HepG2 (cell line): ENCODE measurements around the gene ANKZF1. TPM values are rescaled to one million over a fixed set of nuclear protein-coding genes. Genes with fewer than 3 reads are reported as not detected.
A peak's percentile ranks its signal among the peaks of the same experiment; 100 is the strongest.

ENCODE experiments used
- AKAP8 ChIP-seq: sonication (generic); formaldehyde crosslinking; IDR thresholded peaks from 2 replicates; pipeline ENCODE4 v1.5.1; 2020; ENCODE audit warnings: mild to moderate bottlenecking, missing genetic modification reagents
- ATF1 ChIP-seq: IDR thresholded peaks from 2 replicates; pipeline ENCODE4 v1.6.1; 2016; ENCODE audit warnings: mild to moderate bottlenecking, control low read depth
- ATF3 ChIP-seq: sonication (generic); formaldehyde crosslinking; IDR thresholded peaks from 2 replicates; pipeline ENCODE4 v1.4.0; 2020; ENCODE audit warnings: missing genetic modification reagents
- DR1 ChIP-seq: sonication (generic); formaldehyde crosslinking; IDR thresholded peaks from 2 replicates; pipeline ENCODE4 v1.8.0; 2021; ENCODE audit warnings: mild to moderate bottlenecking, missing genetic modification reagents, inconsistent platforms
- IRF1 ChIP-seq: sonication (generic); formaldehyde crosslinking; IDR thresholded peaks from 2 replicates; pipeline ENCODE4 v1.4.0; 2020; ENCODE audit warnings: low read depth, mild to moderate bottlenecking, missing genetic modification reagents
- ZBTB33 ChIP-seq: sonication (generic); formaldehyde crosslinking; IDR thresholded peaks from 2 replicates; pipeline ENCODE4 v1.4.0; 2020; ENCODE audit warnings: missing genetic modification reagents
- ZNF367 ChIP-seq: sonication (generic); formaldehyde crosslinking; IDR thresholded peaks from 2 replicates; pipeline ENCODE4 v1.4.0; 2020; ENCODE audit warnings: missing genetic modification reagents, borderline replicate concordance
- ZNF446 ChIP-seq: sonication (generic); formaldehyde crosslinking; IDR thresholded peaks from 2 replicates; pipeline ENCODE4 v1.5.0; 2020; ENCODE audit warnings: mild to moderate bottlenecking, missing genetic modification reagents
- ZXDC ChIP-seq: sonication (generic); formaldehyde crosslinking; IDR thresholded peaks from 2 replicates; pipeline ENCODE4 v1.5.0; 2020; ENCODE audit warnings: mild to moderate bottlenecking, missing genetic modification reagents
- polyA plus RNA-seq, 8 experiments: library from polyadenylated mRNA; depleted of rRNA in 3 of 8; stranded (reverse) in 7 of 8; unstranded in 1 of 8; fragments of >200 nt; fragmentation: Illumina TruSeq in 4 of 8; extraction: Trizol in 4 of 8; gene quantifications; 2 replicates each; pipeline versions ENCODE4 v1.2.1 to v1.2.3, GENCODE V29; 2011 to 2016; ENCODE audit warnings: low read depth in 4 of 8, missing spikeins in 1 of 8, mixed read lengths in 1 of 8; ENCODE audit not compliant: insufficient read depth in 1 of 8
- total RNA-seq, 5 experiments: library from RNA; depleted of rRNA; stranded (reverse); fragments of >200 nt; fragmentation: Illumina TruSeq; extraction: Trizol; gene quantifications; 2 replicates each; pipeline ENCODE4 v1.2.3, GENCODE V29; 2016; ENCODE audit warnings: low read depth in 1 of 5

The ANKZF1 gene
- total and polyA plus RNA-seq, 2 of the 13 experiments (the other 11 are each of a cell fraction or from before 2014, with no cell fraction given), result 25.3 to 128 TPM

GRCh38 chr2:219252900-219253752, 23.5 kb downstream of the ANKZF1 start, which contains the start of gene TUBA4B (continued):
- TF ChIP-seq ZBTB33 (peak; percentile 85), DR1 (CRISPR knock-in tag) (no peak), ZXDC (CRISPR knock-in tag) (no peak), IRF1 (no peak), ZNF367 (CRISPR knock-in tag) (no peak), ATF3 (CRISPR knock-in tag) (no peak), AKAP8 (CRISPR knock-in tag) (no peak), ATF1 (CRISPR knock-in tag) (no peak), ZNF446 (CRISPR knock-in tag) (peak; percentile 31; the same call in 1 of the 2 replicates)
